GM23338 (cell line): ENCODE measurements around the gene AQP12B. TPM values are rescaled to one million over a fixed set of nuclear protein-coding genes. Genes with fewer than 3 reads are reported as not detected.

Source experiments
- CREB1 ChIP-seq: fragments of 250-450 bp; sonication (Bioruptor Pico); IDR thresholded peaks from 2 replicates; pipeline ENCODE4 v1.5.0; 2020; ENCODE audit warnings: low read depth, mild to moderate bottlenecking, moderate library complexity
- CTCF ChIP-seq, 2 experiments: fragments of 200-600 bp in 1 of 2; sonication (generic) in 1 of 2; conservative IDR thresholded peaks; 2 replicates each; pipeline versions ENCODE4 v1.5.1 to v1.6.1; 2016 to 2017; ENCODE audit warnings: antibody characterized with exemption in 2 of 2, low read depth in 2 of 2, mild to moderate bottlenecking in 2 of 2, moderate library complexity in 1 of 2
- ETS1 ChIP-seq: IDR thresholded peaks from 2 replicates; pipeline ENCODE4 v1.6.1; 2016; ENCODE audit warnings: antibody characterized with exemption
- EZH2 ChIP-seq: fragments of 200-600 bp; sonication (generic); IDR thresholded peaks from one replicate; pipeline ENCODE4 v1.8.0; 2017; ENCODE audit warnings: antibody characterized with exemption, mild to moderate bottlenecking, low read depth; ENCODE audit not compliant: unreplicated experiment
- EZH2phosphoT487 ChIP-seq: fragments of 200-600 bp; sonication (generic); IDR thresholded peaks from one replicate; pipeline ENCODE4 v1.8.1; 2018; ENCODE audit warnings: antibody characterized with exemption; ENCODE audit not compliant: unreplicated experiment
- NANOG ChIP-seq: IDR thresholded peaks from 2 replicates; pipeline ENCODE4 v1.6.1; 2016; ENCODE audit warnings: antibody characterized with exemption, borderline replicate concordance
- POLR2AphosphoS5 ChIP-seq: IDR thresholded peaks from 2 replicates; pipeline ENCODE4 v1.6.1; 2016; ENCODE audit warnings: antibody characterized with exemption, low read depth
- REST ChIP-seq: IDR thresholded peaks from one replicate; pipeline ENCODE4 v1.6.1; 2018; ENCODE audit warnings: antibody characterized with exemption; ENCODE audit not compliant: unreplicated experiment
- STAT1 ChIP-seq: IDR thresholded peaks from one replicate; pipeline ENCODE4 v1.6.1; 2016; ENCODE audit warnings: antibody characterized with exemption; ENCODE audit not compliant: unreplicated experiment
- ZNF114 ChIP-seq: fragments of 250-450 bp; sonication (Bioruptor Pico); IDR thresholded peaks from 2 replicates; pipeline ENCODE4 v1.5.0; 2020; ENCODE audit warnings: mild to moderate bottlenecking, moderate library complexity
- polyA plus RNA-seq: library from polyadenylated mRNA; unstranded; fragments of >200 nt; fragmentation: Nextera tagmentation; extraction: Ambion mirVana; gene quantifications from 2 replicates; pipeline ENCODE4 v1.2.1, GENCODE V29; 2016
- total RNA-seq: library from RNA; depleted of rRNA; stranded (reverse); fragments of >200 nt; shearing (Covaris generic); gene quantifications from 2 replicates; pipeline ENCODE4 v1.2.3, GENCODE V29; 2014

The AQP12B gene
- total and polyA plus RNA-seq, 2 experiments from 2014 or later = not detected

DNA sequence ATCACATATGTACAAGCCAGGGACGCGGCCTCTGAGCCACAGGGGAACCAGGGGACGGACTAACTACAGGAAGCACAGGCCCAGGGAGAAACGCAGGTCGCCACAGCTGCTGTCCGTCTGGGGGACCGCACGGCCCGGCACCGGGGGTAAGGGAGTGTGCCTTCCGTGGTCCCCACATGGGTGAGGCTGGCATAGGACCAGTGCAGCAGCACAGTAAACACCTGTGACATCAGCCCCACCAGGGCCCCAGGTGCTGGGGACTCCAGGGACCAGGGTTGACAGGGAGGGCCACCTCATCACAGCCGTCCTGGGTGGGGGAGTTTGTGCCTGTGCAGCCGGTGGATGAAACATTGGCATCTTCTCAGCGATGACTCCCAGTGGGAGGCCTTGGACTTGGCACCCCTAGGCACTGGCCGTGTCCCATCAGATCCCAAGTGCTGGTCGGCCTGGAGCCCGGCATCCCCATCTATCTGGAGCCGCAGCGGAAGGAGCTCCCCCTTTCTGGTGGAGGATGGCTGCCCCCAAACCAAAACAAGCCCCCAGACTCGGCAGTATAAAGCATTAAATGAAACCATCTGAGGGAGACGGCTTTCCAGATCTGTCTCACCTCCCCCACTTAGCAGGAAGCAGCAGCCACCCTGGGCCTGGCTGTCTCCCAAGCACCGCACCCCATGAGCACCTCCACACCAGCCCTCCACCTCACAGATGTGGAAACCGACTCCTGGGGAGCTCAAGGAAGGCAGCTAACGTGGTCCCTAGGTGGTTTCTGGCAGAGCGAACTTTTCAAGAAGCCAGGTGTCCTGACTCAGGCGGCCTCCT is 31.5 kb upstream of the AQP12B start (continued):
- TF ChIP-seq CTCF (conservative IDR thresholded peaks at IDR 0.05; ENCODE audit: low read depth in 2 of 2) (no peak), CREB1 (CRISPR knock-in tag) (no peak), EZH2 (no peak), ZNF114 (CRISPR knock-in tag) (no peak), NANOG (no peak), POLR2AphosphoS5 (no peak), REST (no peak), STAT1 (no peak), ETS1 (no peak), EZH2phosphoT487 (no peak)
